HEK293T (cell line): Measurements from ENCODE around the gene PIWIL1.

ENCODE experiments used
- CTCF ChIA-PET: fragments of 350-600 bp; formaldehyde crosslinking; extraction: SDS; loops from one replicate; lab custom pipeline; 2021; ENCODE audit warnings: antibody characterized with exemption, inconsistent platforms; lab: Yijun Ruan, JAX
- POLR2A ChIA-PET: fragments of 350-600 bp; formaldehyde crosslinking; extraction: SDS; loops from one replicate; lab custom pipeline; 2020; ENCODE audit warnings: antibody characterized with exemption, inconsistent platforms; lab: Yijun Ruan, JAX
- DNase-seq: peaks from one replicate; pipeline ENCODE4 v3.0.0; 2012; ENCODE audit warnings: mixed read lengths; ENCODE audit errors: extremely low spot score
- ARNT ChIP-seq: fragments of 450-650 bp; IDR thresholded peaks from 2 replicates; pipeline ENCODE4 v1.6.1; 2017; ENCODE audit warnings: mild to moderate bottlenecking
- BHLHE40 ChIP-seq: fragments of 450-650 bp; IDR thresholded peaks from 2 replicates; pipeline ENCODE4 v1.6.1; 2016; ENCODE audit warnings: mild to moderate bottlenecking, moderate library complexity, borderline replicate concordance
- CTBP1 ChIP-seq: fragments of 450-650 bp; IDR thresholded peaks from 2 replicates; pipeline ENCODE4 v1.6.1; 2016; ENCODE audit warnings: borderline replicate concordance
- FOXK2 ChIP-seq: fragments of 450-650 bp; IDR thresholded peaks from 2 replicates; pipeline ENCODE4 v1.6.1; 2016; ENCODE audit warnings: mild to moderate bottlenecking
- HDGF ChIP-seq: fragments of 450-650 bp; IDR thresholded peaks from 2 replicates; pipeline ENCODE4 v1.6.1; 2017; ENCODE audit warnings: antibody characterized with exemption, borderline replicate concordance
- LEF1 ChIP-seq: fragments of 450-650 bp; IDR thresholded peaks from 2 replicates; pipeline ENCODE4 v1.6.1; 2017; ENCODE audit warnings: mild to moderate bottlenecking, borderline replicate concordance
- NFRKB ChIP-seq: fragments of 450-650 bp; IDR thresholded peaks from 2 replicates; pipeline ENCODE4 v1.6.1; 2016; ENCODE audit warnings: mild to moderate bottlenecking, moderate library complexity
- SUZ12 ChIP-seq: fragments of 450-650 bp; IDR thresholded peaks from 2 replicates; pipeline ENCODE4 v1.6.1; 2016; ENCODE audit warnings: mild to moderate bottlenecking
- TARDBP ChIP-seq: fragments of 450-650 bp; IDR thresholded peaks from 2 replicates; pipeline ENCODE4 v1.6.1; 2016

PIWIL1 gene

DNA sequence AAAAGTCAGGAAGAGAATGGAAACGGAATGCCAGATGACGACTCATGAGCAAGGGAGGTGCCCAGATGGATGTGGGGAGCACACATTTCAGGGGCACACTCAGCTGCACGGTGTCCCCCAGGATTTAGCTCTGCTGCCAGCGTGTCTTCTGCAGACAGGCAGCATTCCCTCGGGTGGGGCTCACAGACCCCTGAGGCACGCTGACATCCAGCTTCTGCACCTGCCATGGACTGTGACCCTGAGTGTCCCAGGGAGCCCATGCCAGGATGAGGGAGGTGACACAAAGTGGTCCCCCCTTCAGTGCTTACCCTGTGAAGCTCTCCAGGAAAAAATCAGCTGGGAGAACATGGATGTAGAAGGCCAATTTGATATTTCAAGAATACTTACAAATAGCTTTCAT, 84.2 kb downstream of the PIWIL1 start:
- ChIA-PET POLR2A (no interaction called here), CTCF (no interaction called here)
- TF ChIP-seq HDGF (no peak), NFRKB (no peak), ARNT (no peak), SUZ12 (no peak), FOXK2 (no peak), CTBP1 (no peak), BHLHE40 (no peak), LEF1 (no peak), TARDBP (no peak)
- no peak for DNase-seq
